Cardiac septum (tissue), 1 donor: ENCODE measurements around the gene EIF2S1. TPM values are rescaled to one million over a fixed set of nuclear protein-coding genes. Genes with fewer than 3 reads are reported as not detected.

ENCODE experiments used
- DNase-seq: peaks from one replicate; pipeline ENCODE4 v3.0.0-alpha.2; 2020; ENCODE audit warnings: low spot score
- intact Hi-C: fragments of 100-400 bp; cut with DNase I; formaldehyde crosslinking; loops from one replicate; pipeline ENCODE4 v1.14.0; 2022
- total RNA-seq: library from RNA; stranded (reverse); fragmentation: NEBNext Ultra II Directional; extraction: Animal tissue kit (Norgen Biotek cat#: 25700); gene quantifications from one replicate; pipeline ENCODE4 v1.2.1, GENCODE V29; 2021
- donor health status: DM: no; HTN: no; CAD: no.

Gene EIF2S1
- total RNA-seq, 1 donor from 2014 or later: 89.8 TPM

DNA sequence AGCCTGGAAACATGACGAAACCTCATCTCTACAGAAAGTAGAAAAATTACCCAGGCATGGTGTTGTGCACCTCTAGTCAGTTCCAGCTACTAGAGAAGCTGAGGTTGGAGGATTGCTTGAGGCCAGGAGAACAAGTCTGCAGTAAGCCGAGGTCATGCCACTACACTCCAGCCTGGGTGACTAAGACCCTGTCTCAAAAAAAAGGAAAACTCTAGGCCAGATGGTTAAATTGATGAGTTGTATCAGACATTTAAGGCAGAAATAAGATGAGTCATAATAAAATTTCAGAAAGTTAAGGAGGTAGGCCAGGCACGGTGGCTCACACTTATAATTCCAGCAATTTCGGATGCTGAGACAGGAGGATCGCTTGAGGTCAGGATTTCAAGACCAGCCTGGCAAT, 10.7 kb downstream of the EIF2S1 start:
- intact Hi-C loops: no loop called here
- no peak for DNase-seq

DNA sequence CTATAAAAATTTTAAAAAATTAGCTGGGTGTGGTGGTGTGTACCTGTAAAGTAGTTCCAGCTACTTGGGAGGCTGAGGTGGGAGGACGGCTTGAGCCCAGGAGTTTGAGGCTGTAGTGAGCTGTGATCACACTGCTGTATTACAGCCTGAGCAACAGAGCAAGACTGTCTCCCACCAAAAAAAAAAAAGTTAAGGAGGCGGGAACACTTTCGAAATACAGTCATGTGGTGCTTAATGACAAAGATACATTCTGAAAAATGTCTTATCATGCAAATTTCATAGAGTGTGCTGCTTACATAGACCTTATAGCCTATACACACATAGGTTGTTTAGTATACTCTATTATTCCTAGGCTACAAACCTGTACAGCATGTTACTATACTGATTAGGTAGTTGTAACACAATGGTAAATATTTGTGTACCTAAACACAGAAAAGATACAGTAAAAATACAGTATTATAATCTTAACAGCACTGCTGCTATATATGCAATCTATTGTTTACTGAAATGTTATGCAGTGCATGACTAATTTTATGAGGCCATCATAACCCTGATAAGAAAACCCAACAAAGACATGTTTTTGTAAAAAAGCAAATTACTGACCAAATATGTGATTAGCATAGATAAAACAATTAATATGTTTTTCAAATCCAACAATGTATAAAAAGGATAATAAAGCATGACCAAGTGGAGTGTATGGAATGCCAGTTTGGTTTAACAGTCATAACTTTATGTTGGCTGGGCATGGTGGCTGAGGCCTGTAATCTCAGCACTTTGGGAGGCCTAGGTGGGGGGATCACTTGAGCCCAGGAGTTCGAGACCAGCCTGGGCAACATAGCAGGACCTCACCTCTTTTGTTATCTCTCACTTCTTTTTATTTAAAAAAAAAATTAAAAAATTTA, 11.4 kb downstream of the EIF2S1 start:
- intact Hi-C loops: no loop called here

DNA sequence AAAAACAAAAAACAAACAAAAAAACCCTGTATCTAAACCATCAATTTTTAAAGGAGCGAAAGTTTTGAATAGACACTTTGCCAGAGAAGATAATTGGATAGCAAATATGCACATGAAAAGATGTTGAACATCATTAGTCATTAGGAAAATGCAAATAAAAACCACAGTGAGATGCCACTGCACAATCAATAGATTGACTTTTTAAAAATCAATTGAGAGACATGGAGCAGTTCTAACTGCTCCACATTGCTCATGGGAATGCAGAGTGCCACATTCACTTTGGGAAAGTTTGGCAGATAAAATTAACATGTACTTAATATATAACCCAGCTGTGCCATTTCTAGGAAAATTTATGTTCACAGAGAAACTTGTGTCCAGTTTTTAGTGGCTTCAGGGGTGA, 12.7 kb downstream of the EIF2S1 start:
- DNase-seq: no peak
- intact Hi-C loops: no loop called here

More for the DNA sequence above, 11.4 kb downstream of the EIF2S1 start:
- no peak for DNase-seq

DNA sequence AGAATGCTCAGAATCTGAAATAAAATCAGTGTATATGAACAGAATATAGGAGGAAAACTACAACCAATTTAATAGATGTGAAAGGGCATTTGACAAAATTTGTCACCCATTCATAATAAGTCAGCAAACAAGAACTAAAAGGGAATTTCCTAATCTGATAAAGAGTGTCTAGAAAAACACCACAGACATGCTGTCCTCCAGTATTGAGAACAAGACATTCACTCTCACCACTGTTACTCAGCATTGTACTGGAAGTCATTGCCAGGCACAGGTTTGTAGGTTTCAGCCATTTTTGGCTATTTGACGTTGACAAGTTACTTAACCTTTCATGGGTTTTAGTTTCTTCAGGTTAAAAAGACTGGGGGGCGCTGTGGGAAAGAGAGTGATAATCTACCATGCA, 13.2 kb downstream of the EIF2S1 start:
- DNase-seq: no peak
- intact Hi-C loops: no loop called here

DNA sequence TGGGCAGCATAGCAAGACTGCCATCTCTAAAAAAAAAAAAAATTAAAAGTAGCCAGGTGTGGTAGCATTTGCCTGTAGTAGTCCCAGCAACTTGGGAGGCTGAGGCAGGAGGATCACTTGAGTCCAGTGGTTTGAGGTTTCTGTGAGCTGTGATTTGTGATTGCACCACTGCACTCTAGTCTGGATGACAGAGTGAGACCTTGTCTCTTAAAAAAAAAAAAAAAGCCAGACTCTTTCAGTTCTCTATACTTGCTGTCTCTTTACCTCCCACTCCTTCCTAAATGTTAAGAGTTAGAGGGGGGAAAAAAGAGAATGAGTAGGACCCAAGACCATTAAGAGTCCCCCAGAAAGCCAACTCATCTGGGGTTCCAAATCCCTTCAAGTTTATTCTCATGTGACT, 17.8 kb downstream of the EIF2S1 start:
- DNase-seq: no peak
- intact Hi-C loops: no loop called here

DNA sequence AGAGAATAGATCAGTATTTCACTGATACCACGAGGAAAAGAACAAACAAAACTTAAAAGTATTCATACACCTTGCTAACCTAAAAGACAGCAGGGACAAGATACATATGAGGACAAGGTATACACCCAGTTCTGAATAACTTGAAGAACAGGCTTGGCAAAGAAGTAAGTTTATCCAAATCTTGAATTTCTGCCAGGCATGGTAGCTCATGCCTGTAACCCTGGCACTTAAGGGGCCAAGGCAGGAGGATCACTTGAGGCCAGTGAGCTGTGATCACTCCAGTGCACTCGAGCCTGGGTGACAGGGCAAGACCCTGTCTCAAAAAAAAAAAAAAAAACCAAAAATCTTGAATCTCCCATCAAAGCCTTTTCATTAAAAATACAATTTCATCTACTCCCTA, 25.0 kb downstream of the EIF2S1 start:
- DNase-seq: no peak
- intact Hi-C loops: no loop called here

DNA sequence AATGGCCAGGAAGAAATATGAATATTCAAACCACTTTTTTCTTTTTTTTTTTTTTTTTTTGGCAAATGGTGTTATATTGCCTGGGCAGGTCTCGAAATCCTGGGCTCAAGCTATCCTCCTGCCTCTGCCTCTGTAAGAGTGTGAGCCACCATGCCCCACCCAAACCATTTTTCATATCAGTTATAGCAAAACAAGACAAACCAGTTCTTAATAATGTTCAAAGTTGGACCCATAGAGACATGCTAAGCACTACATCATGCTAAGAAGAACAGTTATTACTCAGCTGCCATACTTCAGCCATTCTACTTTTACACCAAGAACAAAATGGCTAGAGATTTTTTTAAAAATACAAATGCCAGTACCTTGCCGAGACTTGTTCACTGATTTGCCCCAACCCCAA, 25.5 kb downstream of the EIF2S1 start:
- intact Hi-C loops: no loop called here
- no peak for DNase-seq

DNA sequence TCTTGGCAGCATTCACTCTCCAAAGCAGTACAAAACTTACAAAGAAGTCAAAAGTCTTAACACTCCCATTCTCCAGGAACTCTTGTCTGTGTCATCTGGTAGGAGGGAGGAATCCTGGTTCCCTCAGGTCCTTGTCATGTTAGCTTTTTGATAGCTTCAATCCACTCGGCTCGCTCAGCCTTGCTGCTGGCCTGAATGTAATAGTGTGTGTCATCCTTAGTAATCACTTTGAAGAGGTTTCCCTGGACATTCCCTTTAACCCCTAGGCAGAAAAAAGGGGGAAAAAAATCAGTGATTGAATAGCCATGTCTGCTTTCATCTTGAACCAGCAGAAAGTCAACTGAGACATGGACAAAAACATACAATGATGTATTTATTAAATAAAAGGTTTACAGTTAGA, 27.1 kb downstream of the EIF2S1 start:
- DNase-seq: no peak
- intact Hi-C loops: no loop called here

DNA sequence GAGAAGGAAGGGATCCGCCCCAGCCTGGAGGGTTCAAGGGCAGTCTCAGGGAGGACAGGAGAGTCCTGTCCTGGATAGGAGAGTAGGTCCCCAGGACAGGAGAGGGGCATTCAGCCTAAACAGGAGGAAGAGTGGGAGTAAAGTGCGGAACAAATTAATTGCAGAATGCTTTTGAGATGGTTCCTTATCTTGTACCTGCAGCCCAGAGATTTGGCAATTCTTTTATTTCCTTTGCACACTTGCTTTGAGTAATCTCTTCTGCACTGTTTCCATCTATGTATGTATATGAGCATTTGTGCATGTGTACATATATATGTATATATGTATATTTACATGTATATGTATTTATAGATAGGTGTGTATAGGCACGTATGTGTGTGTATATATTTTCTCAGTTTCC, 29.1 kb downstream of the EIF2S1 start:
- DNase-seq: no peak
- intact Hi-C loops: no loop called here

DNA sequence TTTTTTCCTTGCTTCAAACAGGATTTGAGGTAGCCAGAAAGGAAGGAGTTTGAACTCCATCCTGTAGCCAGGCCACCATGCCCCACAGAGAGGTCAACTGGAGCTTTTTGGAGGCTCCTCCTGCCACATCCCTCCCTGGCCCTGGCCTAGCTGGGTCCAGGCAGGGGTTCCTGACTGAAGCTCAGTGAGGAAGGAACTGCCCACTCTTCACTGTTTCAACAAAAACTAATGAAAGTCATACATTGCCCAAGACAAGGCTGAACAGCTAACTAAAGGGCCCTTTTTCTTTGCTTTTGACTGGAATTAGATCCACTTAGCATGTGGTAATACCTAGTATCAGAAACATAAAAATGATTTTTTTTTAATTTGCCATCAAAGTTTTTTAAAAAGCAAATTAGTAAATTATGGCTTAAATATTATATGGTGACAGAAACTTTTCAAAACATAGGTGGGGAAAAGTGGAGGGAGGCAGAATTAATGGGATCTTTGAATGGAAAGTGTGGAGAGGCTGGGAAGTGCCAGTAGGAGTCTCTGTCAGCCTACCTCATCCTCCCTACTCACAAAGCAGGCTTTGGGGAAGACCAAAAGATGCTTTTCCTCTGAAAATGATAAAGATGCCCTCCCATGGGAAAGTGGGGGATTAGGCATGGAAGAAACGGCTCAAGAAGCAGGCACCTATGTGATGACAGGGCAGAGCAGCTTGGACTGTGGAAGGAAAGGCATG, 29.8 kb downstream of the EIF2S1 start:
- no peak for DNase-seq
- intact Hi-C loops: no loop called here

DNA sequence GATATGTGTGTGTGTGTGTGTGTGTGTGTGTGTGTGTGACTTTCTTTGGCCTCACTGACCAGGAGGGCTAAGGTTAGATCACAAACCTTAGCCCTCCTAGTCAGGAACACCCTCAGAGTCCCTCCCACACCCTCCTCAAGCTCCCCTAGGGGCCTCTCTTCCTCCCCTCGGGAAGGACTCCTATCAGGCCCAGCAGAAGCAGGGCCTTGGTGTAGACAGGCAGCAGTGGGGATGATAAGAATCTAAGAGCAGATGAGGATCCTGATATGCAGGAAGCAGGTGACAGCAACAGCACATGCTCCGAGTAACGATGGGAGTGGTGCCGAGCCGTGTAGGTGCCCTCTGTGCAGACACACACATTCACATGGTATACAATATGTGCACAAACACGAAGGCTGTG, 31.1 kb downstream of the EIF2S1 start:
- no peak for DNase-seq

DNA sequence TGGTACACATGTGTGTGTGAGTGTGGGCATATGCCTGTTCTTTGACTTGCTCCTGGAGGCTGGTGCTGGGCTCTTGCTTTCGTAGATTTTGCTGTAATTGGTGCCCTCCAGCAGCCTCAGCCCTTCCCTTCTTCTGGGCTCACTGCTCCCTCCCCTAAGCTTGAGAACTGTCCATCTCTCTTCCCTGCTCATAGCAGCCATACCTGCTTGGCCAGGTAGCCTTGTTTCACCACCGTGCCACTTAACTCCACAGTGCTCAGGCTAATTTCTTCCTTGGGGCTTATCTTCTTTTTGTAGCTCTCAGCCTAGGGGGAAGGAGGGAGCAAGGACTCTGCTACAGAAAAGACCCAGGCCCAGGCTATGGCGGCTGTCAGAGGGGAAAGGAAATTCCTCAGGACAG, 32.0 kb downstream of the EIF2S1 start:
- intact Hi-C loops: no loop called here

More for the DNA sequence above, 31.1 kb downstream of the EIF2S1 start:
- intact Hi-C loops: no loop called here

DNA sequence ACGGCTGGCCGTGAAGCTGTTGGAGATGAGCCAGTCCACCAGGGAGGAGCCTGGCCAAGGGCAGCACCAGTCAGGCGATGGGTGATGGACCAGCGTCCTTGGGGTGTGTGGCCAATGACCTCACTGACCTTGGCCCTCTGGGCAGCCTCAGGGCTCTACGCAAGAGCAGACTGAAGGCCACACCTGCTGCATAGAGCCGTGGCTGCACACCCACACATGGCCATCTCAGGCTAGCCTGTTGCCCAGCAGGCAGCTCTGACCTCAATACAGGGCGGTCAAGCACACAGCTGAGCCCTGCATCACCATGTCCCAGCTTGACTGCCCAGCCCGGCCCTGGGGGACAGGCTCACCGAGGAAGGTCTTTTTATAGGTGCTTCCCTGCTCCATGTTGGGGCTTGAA, 32.7 kb downstream of the EIF2S1 start:
- DNase-seq: no peak
- intact Hi-C loops: no loop called here

More for the DNA sequence above, 32.0 kb downstream of the EIF2S1 start:
- DNase-seq: no peak

DNA sequence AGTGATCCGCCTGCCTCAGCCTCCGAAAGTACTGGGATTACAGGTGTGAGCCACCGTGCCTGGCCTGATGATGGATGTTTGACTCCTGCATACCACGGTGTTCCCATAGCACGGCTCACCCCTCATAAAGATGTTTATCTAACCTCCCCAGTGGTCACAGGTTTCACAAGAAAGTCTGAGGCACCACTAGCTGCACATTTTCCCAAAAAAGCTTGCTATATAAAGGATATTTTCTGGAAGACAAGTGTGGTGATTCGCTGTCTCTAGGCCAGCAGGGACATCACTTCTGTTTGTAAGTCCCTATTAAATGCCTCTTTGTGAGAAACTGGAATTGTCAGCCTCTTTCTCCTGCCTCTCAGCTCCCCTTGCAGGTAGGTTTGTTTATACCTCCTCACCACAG, 33.6 kb downstream of the EIF2S1 start:
- no peak for DNase-seq
- intact Hi-C loops: no loop called here

DNA sequence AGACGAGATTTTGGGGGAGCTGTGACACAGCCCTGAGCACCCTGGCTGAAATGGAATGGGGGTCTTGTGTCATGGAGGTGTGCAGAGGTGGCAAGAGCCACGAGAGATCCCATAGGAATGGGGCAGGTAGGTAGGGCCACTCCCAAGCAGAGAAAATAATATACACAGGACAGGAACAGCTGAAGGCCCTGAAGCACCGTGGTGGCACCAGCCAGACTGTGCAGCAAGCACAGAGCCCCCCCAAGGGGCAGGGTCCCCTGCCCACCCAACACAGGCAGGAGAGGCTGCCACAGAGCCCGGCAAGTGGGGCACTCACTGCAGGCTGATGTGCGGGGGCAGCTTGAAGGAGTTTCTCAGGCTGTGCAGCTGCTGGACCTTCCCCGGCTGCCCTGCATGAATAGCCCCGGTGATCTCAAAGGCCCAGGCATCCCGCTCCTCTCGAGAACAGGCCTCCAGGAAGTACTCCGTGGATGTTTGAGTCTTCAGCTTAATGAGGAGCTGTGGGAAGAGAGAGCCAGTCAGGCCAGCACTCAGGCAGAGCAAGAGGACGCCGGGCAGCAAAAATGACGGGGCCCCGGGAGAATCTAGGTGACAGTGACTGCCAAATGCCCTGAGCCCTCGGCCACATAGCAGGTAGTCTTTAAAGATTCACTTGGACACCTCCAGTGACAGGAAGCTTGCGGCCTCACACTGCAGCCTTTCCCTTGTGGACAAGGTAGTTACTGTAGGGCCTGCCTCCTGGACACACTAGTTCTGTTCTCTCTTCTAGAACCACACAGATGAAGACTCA, 35.2 kb downstream of the EIF2S1 start:
- intact Hi-C loops: no loop called here
- no peak for DNase-seq

DNA sequence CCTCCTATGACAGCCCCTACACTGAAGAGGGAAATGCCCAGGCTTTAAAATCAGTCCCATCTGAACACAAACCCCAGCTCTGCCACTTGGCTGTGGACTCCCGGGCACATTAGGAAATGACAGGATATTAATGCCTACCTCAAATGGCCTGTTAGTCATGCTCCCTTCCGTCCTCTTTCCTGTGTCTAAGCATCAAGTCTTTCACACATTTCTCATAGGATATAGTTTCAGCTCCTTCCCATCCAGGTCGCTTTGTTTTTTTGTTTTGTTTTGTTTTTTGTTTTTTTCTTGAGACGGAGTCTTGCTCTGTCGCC, 35.7 kb downstream of the EIF2S1 start:
- intact Hi-C loops: no loop called here
- DNase-seq: no peak

DNA sequence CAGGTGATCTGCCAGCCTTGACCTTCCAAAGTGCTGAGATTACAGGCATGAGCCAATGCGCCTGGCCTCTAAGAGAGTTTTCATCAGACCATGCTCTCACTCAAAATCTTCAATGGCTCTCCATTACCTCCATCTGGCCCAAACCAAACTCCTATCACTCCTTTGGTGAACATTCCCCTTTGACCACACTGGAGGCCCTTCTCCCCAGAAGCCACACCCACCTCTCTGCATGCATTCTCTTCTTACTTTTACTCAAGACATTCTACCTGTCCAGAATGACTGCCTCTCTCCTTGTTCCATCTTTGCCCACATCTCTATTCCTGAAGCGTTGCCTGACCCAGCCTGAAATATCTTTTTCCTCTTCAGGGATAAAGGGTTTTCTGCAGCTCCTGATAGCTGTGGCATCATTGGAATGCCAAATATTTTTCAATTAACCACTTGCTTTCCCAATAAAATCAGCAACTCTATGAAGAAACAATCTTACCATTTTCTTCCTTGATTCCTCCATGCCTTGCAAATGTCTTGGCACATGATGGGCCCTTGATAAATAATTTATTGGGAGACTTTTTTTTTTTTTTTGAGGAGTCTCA, 36.3 kb downstream of the EIF2S1 start:
- no peak for DNase-seq
- intact Hi-C loops: no loop called here

DNA sequence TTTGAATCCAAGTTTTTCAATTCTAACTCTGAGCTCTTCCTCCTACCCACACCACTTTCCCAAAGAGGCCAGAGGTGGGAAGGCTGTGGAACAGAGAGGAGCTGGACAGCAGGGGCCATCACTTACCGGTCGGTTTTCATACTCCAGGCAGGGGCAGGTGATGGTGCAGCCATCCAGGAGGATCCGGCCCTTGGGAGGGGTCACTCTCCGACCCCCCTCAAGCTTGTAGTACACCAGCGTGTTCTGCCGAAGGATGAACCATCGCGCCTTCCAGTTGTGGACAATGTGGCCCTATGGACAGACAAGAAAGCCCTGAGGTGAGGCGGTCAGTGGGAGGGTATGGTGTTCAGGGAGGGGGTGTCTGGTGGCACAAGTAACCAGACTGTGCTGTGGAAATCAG, 37.4 kb downstream of the EIF2S1 start:
- no peak for DNase-seq
- intact Hi-C loops: no loop called here

DNA sequence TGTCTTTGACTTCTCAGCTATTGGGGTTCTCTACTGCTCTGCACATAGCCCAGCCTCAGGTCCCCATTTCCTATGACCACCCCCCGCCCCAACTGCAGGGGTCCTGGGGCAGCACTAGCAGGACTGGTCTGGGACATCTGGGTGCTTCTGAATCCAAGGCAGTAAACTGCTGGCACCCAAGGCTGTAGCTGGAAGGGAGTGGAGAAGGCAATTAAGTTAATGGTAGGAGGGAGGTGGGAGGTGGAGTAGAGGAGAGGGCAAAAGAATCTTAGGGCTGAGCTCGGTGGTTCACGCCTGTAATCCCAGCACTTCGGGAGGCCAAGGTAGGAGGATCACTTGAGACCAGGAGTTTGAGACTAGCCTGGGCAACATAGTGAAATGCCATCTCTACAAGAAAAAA, 40.3 kb downstream of the EIF2S1 start:
- intact Hi-C loops: no loop called here
- no peak for DNase-seq

DNA sequence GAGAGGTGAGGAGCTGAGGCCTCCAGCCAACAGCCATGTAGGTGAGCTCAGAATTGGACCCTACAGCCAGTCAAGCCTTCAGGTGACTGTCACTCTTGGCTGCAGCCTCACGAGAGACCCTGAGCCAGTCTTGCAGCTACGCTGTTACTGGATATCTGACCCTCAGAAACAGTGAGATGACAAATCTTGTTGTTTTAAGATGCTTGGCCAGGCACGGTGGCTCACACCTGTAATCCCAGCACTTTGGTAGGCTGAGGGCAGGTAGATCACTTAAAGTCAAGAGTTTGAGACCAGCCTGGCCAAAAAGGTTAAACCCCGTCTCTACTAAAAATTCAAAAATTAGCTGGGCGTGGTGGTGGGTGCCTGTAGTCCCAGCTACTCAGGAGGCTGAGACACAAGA, 45.6 kb downstream of the EIF2S1 start:
- intact Hi-C loops: no loop called here
- DNase-seq: no peak
